IMR-90 (cell line): ENCODE results near the gene PIEZO2. TPM values are rescaled to one million over a fixed set of nuclear protein-coding genes. Genes with fewer than 3 reads are reported as not detected.

Experiments
- ATAC-seq: fragments of 200-7000 bp; cut with Tn5 transposase; 2 replicates; pipeline ENCODE4 v1.9.1; 2020; ENCODE audit warnings: low read depth, mild to moderate bottlenecking, moderate library complexity
- BruUV-seq: library from RNA; stranded (reverse); fragments of 400-500 nt; replicated peaks from 2 replicates; lab custom pipeline; 2021; lab: Mats Ljungman, UMichigan
- CTCF ChIA-PET: fragments of 300-600 bp; formaldehyde crosslinking; extraction: SDS; loops from one replicate; lab custom pipeline; 2021; ENCODE audit warnings: antibody characterized with exemption; lab: Yijun Ruan, JAX
- POLR2A ChIA-PET: fragments of 300-600 bp; sonication (Branson Sonifier 250); formaldehyde crosslinking; loops from one replicate; lab custom pipeline; 2022; ENCODE audit warnings: antibody characterized with exemption; ENCODE audit not compliant: unreplicated experiment; lab: Charles Lee
- DNase-seq: peaks from one replicate; pipeline ENCODE4 v3.0.0; 2013
- H2AFZ ChIP-seq: replicated peaks from 2 replicates; pipeline ENCODE3; 2013; ENCODE audit warnings: low read length, mild to moderate bottlenecking; ENCODE audit not compliant: poor library complexity
- H2AK5ac ChIP-seq: 2 replicates; pipeline ENCODE4 v1.6.1; 2013; ENCODE audit warnings: low read depth, low read length, inconsistent platforms
- H2AK9ac ChIP-seq: replicated peaks from 2 replicates; pipeline ENCODE3; 2013; ENCODE audit warnings: mild to moderate bottlenecking, low read depth, low read length, moderate library complexity; ENCODE audit not compliant: poor library complexity
- H2BK120ac ChIP-seq: 2 replicates; pipeline ENCODE4 v1.6.1; 2013; ENCODE audit warnings: low read depth, low read length, inconsistent platforms
- H2BK15ac ChIP-seq: 3 replicates; pipeline ENCODE4 v1.6.1; 2013; ENCODE audit warnings: low read depth, low read length, inconsistent platforms
- H2BK20ac ChIP-seq: 2 replicates; pipeline ENCODE4 v1.6.1; 2013; ENCODE audit warnings: low read depth, mild to moderate bottlenecking, inconsistent platforms, low read length, moderate library complexity
- H2BK5ac ChIP-seq: 2 replicates; pipeline ENCODE4 v1.6.1; 2013; ENCODE audit warnings: mild to moderate bottlenecking, low read depth, low read length, inconsistent platforms; ENCODE audit not compliant: poor library complexity, severe bottlenecking
- H3K14ac ChIP-seq: replicated peaks from 2 replicates; pipeline ENCODE4 v1.6.1; 2013; ENCODE audit warnings: low read depth, low read length, inconsistent platforms
- H3K18ac ChIP-seq: 2 replicates; pipeline ENCODE4 v1.6.1; 2013; ENCODE audit warnings: low read depth, low read length, control low read depth
- H3K23ac ChIP-seq: 2 replicates; pipeline ENCODE4 v1.6.1; 2013; ENCODE audit warnings: low read depth, low read length, inconsistent platforms
- H3K27ac ChIP-seq: 2 replicates; pipeline ENCODE4 v1.5.1; 2013; ENCODE audit warnings: mild to moderate bottlenecking, control low read depth, low read length; ENCODE audit not compliant: insufficient read depth
- H3K27me3 ChIP-seq: 2 replicates; pipeline ENCODE4 v1.6.1; 2013; ENCODE audit warnings: low read length; ENCODE audit not compliant: control insufficient read depth, insufficient read depth
- H3K36me3 ChIP-seq: 2 replicates; pipeline ENCODE4 v1.6.1; 2013; ENCODE audit warnings: low read length, mixed read lengths; ENCODE audit not compliant: control insufficient read depth, insufficient read depth
- H3K4ac ChIP-seq: 2 replicates; pipeline ENCODE4 v1.6.1; 2013; ENCODE audit warnings: low read depth, low read length, inconsistent platforms
- H3K4me1 ChIP-seq: 2 replicates; pipeline ENCODE4 v1.6.1; 2013; ENCODE audit warnings: low read length, mixed read lengths; ENCODE audit not compliant: control insufficient read depth, insufficient read depth
- H3K4me2 ChIP-seq: 2 replicates; pipeline ENCODE4 v1.6.1; 2013; ENCODE audit warnings: low read depth, mild to moderate bottlenecking, control low read depth, low read length, moderate library complexity
- H3K4me3 ChIP-seq: 2 replicates; pipeline ENCODE4 v1.5.1; 2013; ENCODE audit warnings: low read depth, mild to moderate bottlenecking, control low read depth, low read length, moderate library complexity; ENCODE audit not compliant: insufficient read depth
- H3K56ac ChIP-seq: 2 replicates; pipeline ENCODE4 v1.6.1; 2013; ENCODE audit warnings: low read length, inconsistent platforms; ENCODE audit not compliant: insufficient read depth; ENCODE audit errors: extremely low read depth
- H3K79me1 ChIP-seq, 2 experiments: 2 replicates each; pipeline ENCODE4 v1.6.1; 2013; ENCODE audit warnings: low read length in 2 of 2, inconsistent platforms in 1 of 2, low read depth in 1 of 2
- H3K9ac ChIP-seq: 2 replicates; pipeline ENCODE4 v1.6.1; 2013; ENCODE audit warnings: low read depth, low read length, control low read depth
- H3K9me1 ChIP-seq: 2 replicates; pipeline ENCODE4 v1.6.1; 2013; ENCODE audit warnings: low read length, inconsistent platforms; ENCODE audit not compliant: insufficient read depth
- H3K9me3 ChIP-seq: 2 replicates; pipeline ENCODE4 v1.6.1; 2013; ENCODE audit warnings: low read length; ENCODE audit not compliant: control insufficient read depth, insufficient read depth
- H4K20me1 ChIP-seq: 2 replicates; pipeline ENCODE4 v1.6.1; 2013; ENCODE audit warnings: low read length, inconsistent platforms; ENCODE audit not compliant: insufficient read depth
- H4K5ac ChIP-seq: 2 replicates; pipeline ENCODE4 v1.6.1; 2013; ENCODE audit warnings: mild to moderate bottlenecking, low read depth, low read length, control low read depth
- H4K8ac ChIP-seq, 2 experiments: 2 replicates each; pipeline ENCODE4 v1.6.1; 2013; ENCODE audit warnings: low read depth in 2 of 2, low read length in 2 of 2, control low read depth in 1 of 2, inconsistent platforms in 1 of 2
- H4K91ac ChIP-seq: 2 replicates; pipeline ENCODE4 v1.6.1; 2013; ENCODE audit warnings: low read depth, low read length, inconsistent platforms; ENCODE audit not compliant: insufficient read depth
- ELK1 ChIP-seq: fragments of 150-350 bp; IDR thresholded peaks from 2 replicates; pipeline ENCODE4 v1.6.1; 2016; ENCODE audit warnings: low read depth, mild to moderate bottlenecking, low read length, moderate library complexity, borderline replicate concordance
- MAFK ChIP-seq: IDR thresholded peaks from 2 replicates; pipeline ENCODE4 v1.6.1; 2012; ENCODE audit warnings: low read depth, low read length, improper control_type of control experiment
- RFX5 ChIP-seq: IDR thresholded peaks from 2 replicates; pipeline ENCODE4 v1.8.0; 2012; ENCODE audit warnings: low read depth, mild to moderate bottlenecking, low read length, moderate library complexity
- SMC3 ChIP-seq: fragments of 150-350 bp; IDR thresholded peaks from 2 replicates; pipeline ENCODE4 v1.6.1; 2016; ENCODE audit warnings: low read depth, mild to moderate bottlenecking, antibody characterized with exemption, low read length, moderate library complexity
- WGBS, 2 experiments: methylation state at CpG; one replicate each; pipeline versions ENCODE4 v1.1.5 to v1.1.7; 2013; ENCODE audit warnings: missing lambda C conversion rate in 2 of 2; ENCODE audit not compliant: insufficient read length in 1 of 2; ENCODE audit errors: extremely low coverage in 2 of 2; 5-methylcytosine and 5-hydroxymethylcytosine counted together
- dilution Hi-C: fragments of 300-500 bp; cut with HindIII; formaldehyde crosslinking; loops from one replicate; pipeline ENCODE4 v1.14.3; 2018; ENCODE audit warnings: low sequenced_read_pairs; ENCODE audit not compliant: unreplicated experiment
- in situ Hi-C: fragments of 300-500 bp; cut with MboI; formaldehyde crosslinking; loops from 3 replicates; pipeline ENCODE4 v1.14.3; 2019; ENCODE audit warnings: low sequenced_read_pairs, inconsistent platforms, mixed read lengths
- intact Hi-C: fragments of 100-400 bp; cut with micrococcal nuclease; formaldehyde crosslinking; loops from 2 replicates; pipeline ENCODE4 v1.10.0; 2022
- polyA plus RNA-seq, 3 experiments: library from polyadenylated mRNA; depleted of rRNA; stranded (reverse); fragments of >200 nt; gene quantifications; 2 replicates each; pipeline ENCODE4 v1.2.3, GENCODE V29; 2012; ENCODE audit warnings: low replicate concordance in 1 of 3
- total RNA-seq: library from RNA; depleted of rRNA; stranded (reverse); fragments of >200 nt; gene quantifications from 2 replicates; pipeline ENCODE4 v1.2.3, GENCODE V29; 2012

Gene PIEZO2
- total and polyA plus RNA-seq, 2 of the 4 experiments (the other 2 are of a cell fraction): 2.4 to 4.1 TPM

GRCh38 chr18:10901329-10901728, 248.0 kb downstream of the PIEZO2 start:
- TF ChIP-seq RFX5: no peak
- no peak for TF ChIP-seq SMC3
- no peak for TF ChIP-seq MAFK
- no peak for TF ChIP-seq ELK1
- no peaks in the 10 kb centered on the region for H3K9me3 ChIP-seq
- H2BK120ac ChIP-seq: no peak overlapping the region
- H3K4me2 ChIP-seq: no peak overlapping the region
- H3K9ac ChIP-seq: no peak overlapping the region
- ATAC-seq (no peak), DNase-seq (no peak)
- no peak overlapping the region for H2AK9ac ChIP-seq
- H4K8ac ChIP-seq: no peak overlapping the region
- no peaks in the 10 kb centered on the region for H3K79me1 ChIP-seq
- POLR2A ChIA-PET: no interaction called here
- H3K18ac ChIP-seq: no peak overlapping the region
- no peak overlapping the region for H3K14ac ChIP-seq
- no peak overlapping the region for H3K23ac ChIP-seq
- no peak overlapping the region for H2BK5ac ChIP-seq
- H3K27me3 ChIP-seq: no peaks in the 10 kb centered on the region
- intact Hi-C loops (no loop called here), in situ Hi-C loops (no loop called here), dilution Hi-C loops (no loop called here)
- no peak overlapping the region for H4K5ac ChIP-seq
- H3K9me1 ChIP-seq: peaks cover 8% of the 10 kb centered on the region
- H4K20me1 ChIP-seq: no peaks in the 10 kb centered on the region
- no peak overlapping the region for H2AFZ ChIP-seq
- no peak overlapping the region for H2BK20ac ChIP-seq
- H3K4me3 ChIP-seq: no peak overlapping the region
- H4K91ac ChIP-seq: no peak overlapping the region
- no peaks in the 10 kb centered on the region for H3K36me3 ChIP-seq
- H2AK5ac ChIP-seq: peak overlapping the region; percentile 29; the same call in 1 of the 2 replicates
- no peak overlapping the region for H3K4ac ChIP-seq
- H3K27ac ChIP-seq: no peak overlapping the region
- H3K56ac ChIP-seq: no peak overlapping the region
- CTCF ChIA-PET: interaction anchor here (0.7 kb wide), 1 partner anchor 84 kb away, joined by 3 read pairs; no protein-coding TSS in a partner anchor
- WGBS, 2 experiments: no CpG with 5 or more reads among the region's 2 CpGs
- H3K4me1 ChIP-seq: peaks cover 8% of the 10 kb centered on the region
- H2BK15ac ChIP-seq: no peak overlapping the region
- BruUV-seq: no TSS peak
